Measurements from ENCODE around the gene CAVIN1.
"Not testable (repeated sequence)": the region's sequence is repeated elsewhere in the genome, so short reads cannot be mapped to it uniquely, and the experiment has no call there.

Gene CAVIN1

GRCh38 chr17:42422958-42423712, at the start of gene CAVIN1:
Gene CAVIN1 (minus strand): TSS chr17:42423256. CDS start chr17:42423097, 159 bp downstream.
- no peak for DNase-seq (ENCODE audit: low read depth)

GRCh38 chr17:42467889-42468288, 44.8 kb upstream of the CAVIN1 start:
- no peak for DNase-seq (ENCODE audit: low read depth)

- no peak for DNase-seq (ENCODE audit: low read depth)
Observed at GRCh38 chr17:42463976-42464400, 40.9 kb upstream of the CAVIN1 start.

- DNase-seq (ENCODE audit: low read depth) = no peak
Observed at GRCh38 chr17:42460371-42460770, 37.3 kb upstream of the CAVIN1 start.

GRCh38 chr17:42459801-42460281, 36.8 kb upstream of the CAVIN1 start:
- DNase-seq (ENCODE audit: low read depth) = no peak

- DNase-seq (ENCODE audit: low read depth) = no peak
Observed at GRCh38 chr17:42459256-42459800, 36.3 kb upstream of the CAVIN1 start.

GRCh38 chr17:42458497-42459255, 35.6 kb upstream of the CAVIN1 start, which contains the start of gene ATP6V0A1:
Gene ATP6V0A1 (plus strand): TSS chr17:42458878. CDS start chr17:42460895, 2,017 bp downstream.
- DNase-seq (ENCODE audit: low read depth) = peak; percentile 81

- no peak for DNase-seq (ENCODE audit: low read depth)
Observed at GRCh38 chr17:42457107-42457792, 34.2 kb upstream of the CAVIN1 start.

GRCh38 chr17:42456223-42457106, 33.4 kb upstream of the CAVIN1 start:
- no peak for DNase-seq (ENCODE audit: low read depth)

- not testable (repeated sequence) for DNase-seq (ENCODE audit: low read depth)
Observed at GRCh38 chr17:42454987-42455386, 31.9 kb upstream of the CAVIN1 start.

GRCh38 chr17:42453439-42453838, 30.4 kb upstream of the CAVIN1 start:
- DNase-seq (ENCODE audit: low read depth) = no peak

- not testable (repeated sequence) for DNase-seq (ENCODE audit: low read depth)
Observed at GRCh38 chr17:42451270-42451669, 28.2 kb upstream of the CAVIN1 start.

GRCh38 chr17:42449838-42450237, 26.8 kb upstream of the CAVIN1 start:
- DNase-seq (ENCODE audit: low read depth) = not testable (repeated sequence)

- DNase-seq (ENCODE audit: low read depth) = not testable (repeated sequence)
Observed at GRCh38 chr17:42449176-42449575, 26.1 kb upstream of the CAVIN1 start.

GRCh38 chr17:42442196-42442565, 19.1 kb upstream of the CAVIN1 start:
- DNase-seq (ENCODE audit: low read depth) = no peak

GRCh38 chr17:42441371-42442195, 18.5 kb upstream of the CAVIN1 start:
- DNase-seq (ENCODE audit: low read depth) = no peak

GRCh38 chr17:42438600-42439567, 15.8 kb upstream of the CAVIN1 start:
- DNase-seq (ENCODE audit: low read depth) = no peak

- DNase-seq (ENCODE audit: low read depth) = no peak
Observed at GRCh38 chr17:42436391-42436790, 13.3 kb upstream of the CAVIN1 start.

GRCh38 chr17:42431758-42432161, 8.7 kb upstream of the CAVIN1 start:
- no peak for DNase-seq (ENCODE audit: low read depth)

All from stimulated activated CD8-positive, alpha-beta memory T cell treated with anti-CD3 and anti-CD28 coated beads, Interleukin-12 subunit alpha, Interleukin-12 subunit beta, amount 100 ng/mL, for 4 hours (primary cell).